AG10803 (cell line): ENCODE results near the gene PI4KB.

Source experiments
- DNase-seq: peaks from one replicate; pipeline ENCODE4 v3.0.0; 2010; ENCODE audit warnings: low read depth
- H3K4me3 ChIP-seq: 2 replicates; pipeline ENCODE4 v1.5.1; 2011; ENCODE audit warnings: mild to moderate bottlenecking, low read length, control low read depth
- CTCF ChIP-seq: conservative IDR thresholded peaks from 2 replicates; pipeline ENCODE4 v1.5.1; 2011; ENCODE audit warnings: mild to moderate bottlenecking, low read length, control low read depth, inconsistent platforms

PI4KB gene

GRCh38 chr1:151369302-151369610 lies 42.0 kb upstream of the PI4KB start:
- no peak overlapping the region for H3K4me3 ChIP-seq

DNA sequence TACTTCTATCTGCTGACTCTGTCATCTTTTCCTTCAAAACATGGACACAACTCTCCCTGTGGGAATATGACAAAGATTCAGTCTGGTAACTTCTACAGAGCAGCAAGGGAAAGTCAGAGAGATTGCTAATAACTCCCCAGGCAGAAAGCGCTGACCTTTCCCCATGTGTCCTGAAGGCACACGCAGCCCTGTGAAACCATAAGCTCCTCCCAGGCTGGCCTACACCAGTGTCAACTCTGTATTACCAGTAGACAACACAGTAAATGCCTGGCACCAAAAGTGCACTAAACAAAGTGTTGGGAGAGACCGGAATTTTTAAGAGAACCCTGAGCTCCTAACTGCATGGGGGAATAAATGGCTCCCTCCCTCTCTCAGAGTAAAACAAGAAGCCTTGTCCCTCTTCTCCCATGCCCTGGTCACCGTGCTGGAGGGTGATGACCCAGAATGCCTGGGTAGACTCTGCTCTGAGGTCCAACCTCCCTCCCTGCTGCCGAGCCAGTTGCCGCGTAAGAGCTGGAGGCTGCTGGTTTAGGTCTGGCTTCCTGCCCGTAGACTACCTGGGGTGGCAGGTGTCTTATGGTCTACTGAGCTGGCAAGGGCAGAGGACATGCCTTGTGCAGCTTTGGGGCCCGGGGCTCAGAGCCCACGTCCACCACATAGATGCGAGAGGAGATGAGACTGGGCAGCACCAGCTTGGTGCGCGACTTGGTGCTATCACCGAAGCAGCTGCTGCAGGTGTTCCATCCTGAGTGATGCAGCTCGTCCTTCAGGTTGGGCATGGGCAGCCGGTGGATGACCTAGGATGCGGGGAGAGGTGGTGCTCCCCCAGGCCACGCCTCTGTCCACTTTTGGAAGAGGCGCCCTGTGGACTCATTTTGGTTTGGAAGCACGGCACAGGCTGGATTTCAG lies 41.4 kb upstream of the PI4KB start:
- no peak overlapping the region for H3K4me3 ChIP-seq
- no peak for DNase-seq
- no peak for TF ChIP-seq CTCF

More at GRCh38 chr1:151369302-151369610, 42.0 kb upstream of the PI4KB start:
- no peak for TF ChIP-seq CTCF
- DNase-seq, result no peak

GRCh38 chr1:151367658-151368392 lies 40.6 kb upstream of the PI4KB start:
- no peak overlapping the region for H3K4me3 ChIP-seq
- DNase-seq, result no peak
- TF ChIP-seq CTCF, result no peak

GRCh38 chr1:151364996-151365395 lies 37.8 kb upstream of the PI4KB start:
- H3K4me3 ChIP-seq, result no peak overlapping the region
- no peak for TF ChIP-seq CTCF
- no peak for DNase-seq

GRCh38 chr1:151362308-151363155 lies 35.3 kb upstream of the PI4KB start:
- no peak overlapping the region for H3K4me3 ChIP-seq
- no peak for TF ChIP-seq CTCF
- no peak for DNase-seq

DNA sequence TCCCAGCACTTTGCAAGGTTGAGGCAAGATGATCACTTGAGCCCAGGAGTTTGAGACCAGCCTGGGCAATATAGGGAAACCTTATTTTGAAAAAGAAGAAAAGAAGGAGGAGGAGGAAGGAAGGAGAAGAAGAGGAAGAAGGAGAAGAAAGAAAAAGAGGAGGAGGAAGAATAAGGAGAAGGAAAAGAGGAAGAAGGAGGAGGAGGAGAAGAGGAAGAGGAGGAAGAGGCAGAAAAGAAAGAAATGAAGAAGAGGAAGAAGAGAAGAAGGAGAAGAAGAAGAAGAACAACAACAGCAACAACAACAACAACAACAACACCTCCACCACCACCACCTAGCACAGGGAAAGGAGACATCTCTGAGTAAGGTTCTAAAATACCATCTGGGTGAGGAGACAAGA lies 34.7 kb upstream of the PI4KB start:
- H3K4me3 ChIP-seq, result no peak overlapping the region
- DNase-seq, result no peak
- no peak for TF ChIP-seq CTCF
